HG03378 (cell line): Measurements from ENCODE around the gene KCNH3.
"Not testable (repeated sequence)": the region's sequence is repeated elsewhere in the genome, so short reads cannot be mapped to it uniquely, and the experiment has no call there.

Experiments
- ATAC-seq: cut with Tn5 transposase; IDR thresholded peaks from one replicate; pipeline ENCODE4 v1.9.1; 2021; ENCODE audit warnings: mild to moderate bottlenecking, moderate library complexity; ENCODE audit not compliant: unreplicated experiment

Gene KCNH3

GRCh38 chr12:49524660-49525324 lies 14.0 kb upstream of the KCNH3 start:
- no peak for ATAC-seq

GRCh38 chr12:49525942-49526341 lies 12.9 kb upstream of the KCNH3 start:
- no peak for ATAC-seq

GRCh38 chr12:49527361-49528130 lies 11.3 kb upstream of the KCNH3 start:
- ATAC-seq, result no peak

- no peak for ATAC-seq
Observed at GRCh38 chr12:49529414-49529813, 9.4 kb upstream of the KCNH3 start.

- ATAC-seq, result no peak
Observed at GRCh38 chr12:49531745-49532144, 7.1 kb upstream of the KCNH3 start.

- no peak for ATAC-seq
Observed at GRCh38 chr12:49533331-49533730, 5.5 kb upstream of the KCNH3 start.

- not testable (repeated sequence) for ATAC-seq
Observed at GRCh38 chr12:49534122-49534521, 4.7 kb upstream of the KCNH3 start.

GRCh38 chr12:49534731-49535278 lies 4.0 kb upstream of the KCNH3 start:
- ATAC-seq, result no peak

GRCh38 chr12:49535921-49536525 lies 2.8 kb upstream of the KCNH3 start:
- no peak for ATAC-seq

GRCh38 chr12:49536526-49537071 lies 2.2 kb upstream of the KCNH3 start:
- no peak for ATAC-seq

- ATAC-seq, result no peak
Observed at GRCh38 chr12:49537231-49537751, 1.5 kb upstream of the KCNH3 start.

GRCh38 chr12:49537752-49538509 lies 899 bp upstream of the KCNH3 start:
- ATAC-seq, result no peak

- ATAC-seq, result no peak
Observed at GRCh38 chr12:49539406-49540228, 787 bp downstream of the KCNH3 start.

GRCh38 chr12:49540229-49541139 lies 1.7 kb downstream of the KCNH3 start:
- ATAC-seq, result no peak

- ATAC-seq, result no peak
Observed at GRCh38 chr12:49541140-49541861, 2.5 kb downstream of the KCNH3 start.

GRCh38 chr12:49541911-49542505 lies 3.2 kb downstream of the KCNH3 start:
- ATAC-seq, result no peak

GRCh38 chr12:49542592-49543160 lies 3.8 kb downstream of the KCNH3 start:
- no peak for ATAC-seq
